ENCODE data around the gene XK. TPM values are rescaled to one million over a fixed set of nuclear protein-coding genes. Genes with fewer than 3 reads are reported as not detected.

XK gene
- total and polyA plus RNA-seq, 2 donors from 2014 or later: 0.73 to 1.3 TPM

- no peak overlapping the region for H3K9ac ChIP-seq (ENCODE audit: low read length in 3 of 3)
- no peaks in the 10 kb centered on the region for H3K4me1 ChIP-seq (ENCODE audit: control insufficient read depth in 2 of 3, insufficient read depth in 2 of 3, low read depth in 1 of 3, low read length in 3 of 3)
- no peaks in the 10 kb centered on the region for H3K9me3 ChIP-seq (ENCODE audit: control insufficient read depth in 2 of 3, insufficient read depth in 1 of 3, low read length in 3 of 3)
- intact Hi-C loops (cut with DNase I): no loop called here
- H3K27ac ChIP-seq (ENCODE audit: low read depth in 2 of 2, low read length in 2 of 2): no peak overlapping the region
- H3K4me3 ChIP-seq (ENCODE audit: low read length in 3 of 3): no peak overlapping the region
- FAIRE-seq (no peak), DNase-seq (no peak)
- no peak for TF ChIP-seq CTCF (IDR thresholded peaks at IDR 0.05; ENCODE audit: borderline replicate concordance, extremely low read depth, insufficient read depth)
- H3K27me3 ChIP-seq (ENCODE audit: control insufficient read depth, insufficient read depth, low read length): no peaks in the 10 kb centered on the region
- no peaks in the 10 kb centered on the region for H3K36me3 ChIP-seq (ENCODE audit: control insufficient read depth in 2 of 3, insufficient read depth in 3 of 3, low read length in 3 of 3)
These were observed 60.2 kb downstream of the XK start for GRCh38 chrX:37745835-37746217.

GRCh38 chrX:37746218-37746941, 60.8 kb downstream of the XK start:
- FAIRE-seq (no peak), DNase-seq (no peak)
- H3K36me3 ChIP-seq (ENCODE audit: control insufficient read depth in 2 of 3, insufficient read depth in 3 of 3, low read length in 3 of 3): no peaks in the 10 kb centered on the region
- H3K4me3 ChIP-seq (ENCODE audit: low read length in 3 of 3): no peak overlapping the region
- no peaks in the 10 kb centered on the region for H3K27me3 ChIP-seq (ENCODE audit: control insufficient read depth, insufficient read depth, low read length)
- no peak for TF ChIP-seq CTCF (IDR thresholded peaks at IDR 0.05; ENCODE audit: borderline replicate concordance, extremely low read depth, insufficient read depth)
- no peaks in the 10 kb centered on the region for H3K4me1 ChIP-seq (ENCODE audit: control insufficient read depth in 2 of 3, insufficient read depth in 2 of 3, low read depth in 1 of 3, low read length in 3 of 3)
- H3K9me3 ChIP-seq (ENCODE audit: control insufficient read depth in 2 of 3, insufficient read depth in 1 of 3, low read length in 3 of 3): no peaks in the 10 kb centered on the region
- no peak overlapping the region for H3K9ac ChIP-seq (ENCODE audit: low read length in 3 of 3)
- H3K27ac ChIP-seq (ENCODE audit: low read depth in 2 of 2, low read length in 2 of 2): no peak overlapping the region
- intact Hi-C loops (cut with DNase I): no loop called here

- Histone ChIP-seq H3K9ac (ENCODE audit: low read length in 3 of 3) (no peak overlapping the region), H3K4me1 (ENCODE audit: control insufficient read depth in 2 of 3, insufficient read depth in 2 of 3, low read depth in 1 of 3, low read length in 3 of 3) (no peaks in the 10 kb centered on the region), H3K36me3 (ENCODE audit: control insufficient read depth in 2 of 3, insufficient read depth in 3 of 3, low read length in 3 of 3) (no peaks in the 10 kb centered on the region), H3K27me3 (ENCODE audit: control insufficient read depth, insufficient read depth, low read length) (no peaks in the 10 kb centered on the region), H3K9me3 (ENCODE audit: control insufficient read depth in 2 of 3, insufficient read depth in 1 of 3, low read length in 3 of 3) (no peaks in the 10 kb centered on the region), H3K27ac (ENCODE audit: low read depth in 2 of 2, low read length in 2 of 2) (no peak overlapping the region), H3K4me3 (ENCODE audit: low read length in 3 of 3) (no peak overlapping the region)
- FAIRE-seq: no peak
- no peak for DNase-seq
- intact Hi-C loops (cut with DNase I): no loop called here
- TF ChIP-seq CTCF (IDR thresholded peaks at IDR 0.05; ENCODE audit: borderline replicate concordance, extremely low read depth, insufficient read depth): no peak
These were observed 61.4 kb downstream of the XK start for GRCh38 chrX:37746951-37747350.

GRCh38 chrX:37752281-37752680, 66.7 kb downstream of the XK start:
- Histone ChIP-seq H3K9me3 (ENCODE audit: control insufficient read depth in 2 of 3, insufficient read depth in 1 of 3, low read length in 3 of 3) (no peaks in the 10 kb centered on the region), H3K27me3 (ENCODE audit: control insufficient read depth, insufficient read depth, low read length) (no peaks in the 10 kb centered on the region), H3K27ac (ENCODE audit: low read depth in 2 of 2, low read length in 2 of 2) (no peak overlapping the region), H3K4me3 (ENCODE audit: low read length in 3 of 3) (no peak overlapping the region), H3K9ac (ENCODE audit: low read length in 3 of 3) (no peak overlapping the region), H3K36me3 (ENCODE audit: control insufficient read depth in 2 of 3, insufficient read depth in 3 of 3, low read length in 3 of 3) (no peaks in the 10 kb centered on the region), H3K4me1 (ENCODE audit: control insufficient read depth in 2 of 3, insufficient read depth in 2 of 3, low read depth in 1 of 3, low read length in 3 of 3) (no peaks in the 10 kb centered on the region)
- no peak for FAIRE-seq
- DNase-seq: no peak
- intact Hi-C loops (cut with DNase I): loop anchor here (10.0 kb wide), 1 partner anchor 63 kb away; no protein-coding TSS in a partner anchor
- TF ChIP-seq CTCF (IDR thresholded peaks at IDR 0.05; ENCODE audit: borderline replicate concordance, extremely low read depth, insufficient read depth): no peak
